Tibial nerve (tissue), 3 donors: Measurements from ENCODE around the gene MYH14.

Source experiments
- CTCF ChIP-seq, 5 experiments: fragments of 200-600 bp in 3 of 5; fragments of 450-650 bp in 2 of 5; sonication (generic) in 3 of 5; IDR thresholded peaks; one replicate each; pipeline ENCODE4 v1.5.1; 2016 to 2019; ENCODE audit warnings: antibody characterized with exemption in 5 of 5, mild to moderate bottlenecking in 3 of 5, moderate library complexity in 2 of 5
- POLR2A ChIP-seq, 2 donors: fragments of 450-650 bp; IDR thresholded peaks; one replicate each; pipeline ENCODE4 v1.6.1; 2017; ENCODE audit warnings: antibody characterized with exemption in 2 of 2, mild to moderate bottlenecking in 2 of 2, moderate library complexity in 2 of 2

GRCh38 chr19:50190439-50190891 lies 13.0 kb upstream of the MYH14 start:
- TF ChIP-seq POLR2A (IDR thresholded peaks at IDR 0.05) = no peak
- no peak for TF ChIP-seq CTCF (IDR thresholded peaks at IDR 0.05)
